H9 (cell line): ENCODE data around the gene APPBP2. TPM values are rescaled to one million over a fixed set of nuclear protein-coding genes. Genes with fewer than 3 reads are reported as not detected.

Experiments
- DNase-seq: peaks from one replicate; pipeline ENCODE4 v3.0.0-alpha.2; 2017
- H2AFZ ChIP-seq: one replicate; pipeline ENCODE4 v1.6.1; 2013; ENCODE audit warnings: mild to moderate bottlenecking, low read length, control low read depth, moderate library complexity
- H2AK5ac ChIP-seq: 2 replicates; pipeline ENCODE4 v1.6.1; 2013; ENCODE audit warnings: low read length, control low read depth, mixed read lengths; ENCODE audit not compliant: insufficient read length
- H2BK120ac ChIP-seq: one replicate; pipeline ENCODE4 v1.6.1; 2013; ENCODE audit warnings: low read depth, mild to moderate bottlenecking, low read length, control low read depth, inconsistent platforms; ENCODE audit not compliant: poor library complexity, severe bottlenecking
- H2BK12ac ChIP-seq: 2 replicates; pipeline ENCODE4 v1.6.1; 2013; ENCODE audit warnings: low read length, control low read depth, mixed read lengths, low read depth; ENCODE audit not compliant: insufficient read length
- H2BK15ac ChIP-seq: 2 replicates; pipeline ENCODE4 v1.6.1; 2013; ENCODE audit warnings: low read depth, low read length, control low read depth
- H2BK20ac ChIP-seq: one replicate; pipeline ENCODE4 v1.6.1; 2013; ENCODE audit warnings: low read depth, mild to moderate bottlenecking, low read length, control low read depth, inconsistent platforms; ENCODE audit not compliant: poor library complexity, severe bottlenecking
- H2BK5ac ChIP-seq: 2 replicates; pipeline ENCODE4 v1.6.1; 2013; ENCODE audit warnings: low read length, control low read depth, mixed read lengths; ENCODE audit not compliant: insufficient read length
- H3K14ac ChIP-seq: 2 replicates; pipeline ENCODE4 v1.6.1; 2013; ENCODE audit warnings: low read length, control low read depth; ENCODE audit not compliant: insufficient read depth
- H3K18ac ChIP-seq: 2 replicates; pipeline ENCODE4 v1.6.1; 2013; ENCODE audit warnings: low read depth, mild to moderate bottlenecking, mixed read lengths, low read length, control low read depth; ENCODE audit not compliant: insufficient read length
- H3K23ac ChIP-seq: 2 replicates; pipeline ENCODE4 v1.6.1; 2013; ENCODE audit warnings: low read length, control low read depth, mixed read lengths, low read depth; ENCODE audit not compliant: insufficient read length
- H3K23me2 ChIP-seq: 2 replicates; pipeline ENCODE4 v1.6.1; 2013; ENCODE audit warnings: low read depth, mild to moderate bottlenecking, mixed read lengths, low read length, control low read depth; ENCODE audit not compliant: insufficient read length, poor library complexity, severe bottlenecking
- H3K27ac ChIP-seq: 2 replicates; pipeline ENCODE4 v1.5.1; 2013; ENCODE audit warnings: low read length, control low read depth, mixed read lengths, low read depth; ENCODE audit not compliant: insufficient read length
- H3K27me3 ChIP-seq: 2 replicates; pipeline ENCODE4 v1.6.1; 2013; ENCODE audit warnings: low read length, control low read depth, inconsistent platforms; ENCODE audit not compliant: insufficient read depth
- H3K4ac ChIP-seq: 2 replicates; pipeline ENCODE4 v1.6.1; 2013; ENCODE audit warnings: low read depth, mild to moderate bottlenecking, control low read depth, inconsistent platforms, low read length, moderate library complexity
- H3K4me1 ChIP-seq: 2 replicates; pipeline ENCODE4 v1.6.1; 2013; ENCODE audit warnings: low read length, control low read depth, inconsistent platforms; ENCODE audit not compliant: insufficient read depth
- H3K4me2 ChIP-seq: 2 replicates; pipeline ENCODE4 v1.6.1; 2013; ENCODE audit warnings: low read length, control low read depth, mixed read lengths; ENCODE audit not compliant: insufficient read length, insufficient read depth
- H3K56ac ChIP-seq: 2 replicates; pipeline ENCODE4 v1.6.1; 2013; ENCODE audit warnings: low read depth, mild to moderate bottlenecking, mixed read lengths, low read length, control low read depth; ENCODE audit not compliant: insufficient read length
- H3K79me1 ChIP-seq: 2 replicates; pipeline ENCODE4 v1.6.1; 2013; ENCODE audit warnings: low read depth, mild to moderate bottlenecking, moderate library complexity, low read length, control low read depth, inconsistent platforms; ENCODE audit not compliant: insufficient read depth, poor library complexity, severe bottlenecking
- H3K79me2 ChIP-seq: 2 replicates; pipeline ENCODE4 v1.6.1; 2013; ENCODE audit warnings: low read length, control low read depth, inconsistent platforms; ENCODE audit not compliant: insufficient read depth
- H3K9ac ChIP-seq: 2 replicates; pipeline ENCODE4 v1.6.1; 2013; ENCODE audit warnings: low read length, control low read depth, mixed read lengths; ENCODE audit not compliant: insufficient read length; ENCODE audit errors: extremely low read depth
- H3K9me3 ChIP-seq: one replicate; pipeline ENCODE4 v1.6.1; 2013; ENCODE audit warnings: low read depth, low read length, inconsistent platforms; ENCODE audit not compliant: control insufficient read depth
- H3T11ph ChIP-seq: one replicate; pipeline ENCODE4 v1.6.1; 2013; ENCODE audit warnings: mild to moderate bottlenecking, low read length, control low read depth, inconsistent platforms
- H4K20me1 ChIP-seq: one replicate; pipeline ENCODE4 v1.6.1; 2013; ENCODE audit not compliant: control insufficient read depth, insufficient read length, insufficient read depth
- H4K5ac ChIP-seq: 2 replicates; pipeline ENCODE4 v1.6.1; 2013; ENCODE audit warnings: low read depth, mild to moderate bottlenecking, mixed read lengths, low read length, control low read depth; ENCODE audit not compliant: insufficient read length
- H4K8ac ChIP-seq: replicated peaks from 2 replicates; pipeline ENCODE4 v1.6.1; 2013; ENCODE audit warnings: low read length, control low read depth, mixed read lengths, low read depth; ENCODE audit not compliant: insufficient read length
- H4K91ac ChIP-seq: 2 replicates; pipeline ENCODE4 v1.6.1; 2013; ENCODE audit warnings: low read depth, mild to moderate bottlenecking, moderate library complexity, mixed read lengths, low read length, control low read depth; ENCODE audit not compliant: insufficient read length
- H3K27ac Mint-ChIP-seq, 3 experiments: 2 replicates in 2 of 3; 3 replicates in 1 of 3; pipeline ENCODE4 v1.8.0; 2020 to 2021; ENCODE audit warnings: mixed read lengths in 3 of 3, mild to moderate bottlenecking in 1 of 3, moderate library complexity in 1 of 3
- H3K27me3 Mint-ChIP-seq: 2 replicates; pipeline ENCODE4 v1.8.0; 2021; ENCODE audit warnings: low read depth, mild to moderate bottlenecking, moderate library complexity, mixed read lengths
- H3K36me3 Mint-ChIP-seq, 3 experiments: 2 replicates in 2 of 3; 3 replicates in 1 of 3; pipeline ENCODE4 v1.8.0; 2020 to 2021; ENCODE audit warnings: low read depth in 3 of 3, mixed read lengths in 3 of 3; ENCODE audit not compliant: insufficient read depth in 1 of 3
- H3K4me1 Mint-ChIP-seq, 2 experiments: 2 replicates each; pipeline ENCODE4 v1.8.0; 2020; ENCODE audit warnings: mixed read lengths in 2 of 2
- H3K4me3 Mint-ChIP-seq, 2 experiments: 2 replicates in 1 of 2; 3 replicates in 1 of 2; pipeline ENCODE4 v1.8.0; 2020 to 2021; ENCODE audit warnings: mild to moderate bottlenecking in 2 of 2, mixed read lengths in 2 of 2, moderate library complexity in 1 of 2
- H3K9me3 Mint-ChIP-seq, 2 experiments: 2 replicates in 1 of 2; 3 replicates in 1 of 2; pipeline ENCODE4 v1.8.0; 2020; ENCODE audit warnings: mild to moderate bottlenecking in 2 of 2, mixed read lengths in 2 of 2, moderate library complexity in 1 of 2
- WGBS: extraction: QIAGEN DNeasy Blood & Tissue Kit; methylation state at CpG from one replicate; pipeline ENCODE4 v1.1.7; 2013; ENCODE audit warnings: missing lambda C conversion rate, low lambda C conversion rate, mixed read lengths; ENCODE audit not compliant: insufficient read length; ENCODE audit errors: extremely low coverage; 5-methylcytosine and 5-hydroxymethylcytosine counted together
- total RNA-seq: library from RNA; stranded (reverse); gene quantifications from 2 replicates; pipeline ENCODE4 v1.2.1, GENCODE V29; 2021
- TF ChIP-seq, protein P1 (sequence below): fragments of 200-600 bp; sonication (generic); conservative IDR thresholded peaks from 3 replicates; pipeline ENCODE4 v1.8.0; 2021; ENCODE audit warnings: antibody characterized with exemption, mild to moderate bottlenecking

APPBP2 gene
- total RNA-seq, 1 experiment from 2014 or later: 17.0 TPM

GRCh38 chr17:60426596-60426995 lies 99.4 kb downstream of the APPBP2 start:
- H4K91ac ChIP-seq: no peak overlapping the region
- H2BK15ac ChIP-seq: no peak overlapping the region
- no peak overlapping the region for H3K9ac ChIP-seq
- H2BK120ac ChIP-seq: no peak overlapping the region
- Mint-ChIP-seq H3K27ac (no peak overlapping the region; a peak in 2 of 7 replicates), H3K9me3 (peaks cover 0 to 4% of the 10 kb centered on the region in 2 experiments; a peak in 3 of 5 replicates), H3K4me3 (no peak overlapping the region), H3K36me3 (0 out of 7 replicates have a peak, but pooled peaks cover 0 to 1% (median 0%) of the 10 kb centered on the region in 3 experiments), H3K27me3 (peaks cover 10% of the 10 kb centered on the region), H3K4me1 (peaks cover 10 to 11% of the 10 kb centered on the region in 2 experiments)
- H3K4me2 ChIP-seq: no peak overlapping the region
- no peak overlapping the region for H3K23ac ChIP-seq
- H2AFZ ChIP-seq: no peak overlapping the region
- H2AK5ac ChIP-seq: no peak overlapping the region
- H3K4me1 ChIP-seq: no peaks in the 10 kb centered on the region; the same call in 1 of the 2 replicates
- TF ChIP-seq, protein P1, sequence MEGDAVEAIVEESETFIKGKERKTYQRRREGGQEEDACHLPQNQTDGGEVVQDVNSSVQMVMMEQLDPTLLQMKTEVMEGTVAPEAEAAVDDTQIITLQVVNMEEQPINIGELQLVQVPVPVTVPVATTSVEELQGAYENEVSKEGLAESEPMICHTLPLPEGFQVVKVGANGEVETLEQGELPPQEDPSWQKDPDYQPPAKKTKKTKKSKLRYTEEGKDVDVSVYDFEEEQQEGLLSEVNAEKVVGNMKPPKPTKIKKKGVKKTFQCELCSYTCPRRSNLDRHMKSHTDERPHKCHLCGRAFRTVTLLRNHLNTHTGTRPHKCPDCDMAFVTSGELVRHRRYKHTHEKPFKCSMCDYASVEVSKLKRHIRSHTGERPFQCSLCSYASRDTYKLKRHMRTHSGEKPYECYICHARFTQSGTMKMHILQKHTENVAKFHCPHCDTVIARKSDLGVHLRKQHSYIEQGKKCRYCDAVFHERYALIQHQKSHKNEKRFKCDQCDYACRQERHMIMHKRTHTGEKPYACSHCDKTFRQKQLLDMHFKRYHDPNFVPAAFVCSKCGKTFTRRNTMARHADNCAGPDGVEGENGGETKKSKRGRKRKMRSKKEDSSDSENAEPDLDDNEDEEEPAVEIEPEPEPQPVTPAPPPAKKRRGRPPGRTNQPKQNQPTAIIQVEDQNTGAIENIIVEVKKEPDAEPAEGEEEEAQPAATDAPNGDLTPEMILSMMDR: no peak
- H4K5ac ChIP-seq: no peak overlapping the region
- H3K14ac ChIP-seq: no peak overlapping the region; the same call in 1 of the 2 replicates
- no peaks in the 10 kb centered on the region for H3K23me2 ChIP-seq
- no peak overlapping the region for H2BK12ac ChIP-seq
- H3K4ac ChIP-seq: no peak overlapping the region
- no peak overlapping the region for H4K8ac ChIP-seq
- no peak overlapping the region for H2BK5ac ChIP-seq
- no peaks in the 10 kb centered on the region for H3K79me2 ChIP-seq
- H3K56ac ChIP-seq: no peak overlapping the region
- no peak overlapping the region for H2BK20ac ChIP-seq
- no CpG with 5 or more reads among the region's 10 CpGs for WGBS
- H3K27me3 ChIP-seq: no peaks in the 10 kb centered on the region
- H3K9me3 ChIP-seq: no peaks in the 10 kb centered on the region
- DNase-seq: no peak
- no peak overlapping the region for H3K27ac ChIP-seq
- no peaks in the 10 kb centered on the region for H4K20me1 ChIP-seq
- no peak overlapping the region for H3K18ac ChIP-seq
- H3K79me1 ChIP-seq: no peaks in the 10 kb centered on the region
- no peak overlapping the region for H3T11ph ChIP-seq
